GM18498 (cell line): ENCODE data around the gene PDZD4.

Source experiments
- ATAC-seq: cut with Tn5 transposase; IDR thresholded peaks from one replicate; pipeline ENCODE4 v1.9.1; 2021; ENCODE audit warnings: mild to moderate bottlenecking, moderate library complexity; ENCODE audit not compliant: unreplicated experiment

PDZD4 gene

DNA sequence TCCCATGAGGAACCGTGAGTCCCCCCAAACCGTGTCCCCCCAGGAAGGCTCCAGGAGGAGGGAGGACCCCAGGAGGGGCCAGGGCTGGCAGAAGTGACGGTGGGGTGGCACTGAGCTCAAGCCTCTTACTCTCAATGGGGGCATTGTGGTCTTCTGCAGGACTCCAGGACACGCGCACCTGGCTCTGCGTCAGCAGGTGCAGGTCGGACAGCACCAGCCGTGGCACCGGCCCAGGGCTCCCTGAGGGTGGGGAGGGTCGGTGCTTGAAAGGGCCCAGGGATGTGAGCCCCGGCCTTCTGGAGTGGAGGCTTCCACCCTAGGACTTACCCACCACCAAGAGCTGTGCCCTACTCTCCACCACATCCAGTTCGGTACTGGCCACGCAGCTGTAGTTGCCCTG lies 37.3 kb upstream of the PDZD4 start:
- no peak for ATAC-seq

GRCh38 chrX:153867139-153867538 lies 36.8 kb upstream of the PDZD4 start:
- ATAC-seq: no peak

- ATAC-seq: no peak
Measured at GRCh38 chrX:153866302-153867019, 36.1 kb upstream of the PDZD4 start.

GRCh38 chrX:153865685-153866084 lies 35.3 kb upstream of the PDZD4 start:
- ATAC-seq: no peak

- no peak for ATAC-seq
Measured at GRCh38 chrX:153865321-153865580, 34.9 kb upstream of the PDZD4 start.

- ATAC-seq: no peak
Measured at GRCh38 chrX:153864561-153865320, 34.4 kb upstream of the PDZD4 start.

DNA sequence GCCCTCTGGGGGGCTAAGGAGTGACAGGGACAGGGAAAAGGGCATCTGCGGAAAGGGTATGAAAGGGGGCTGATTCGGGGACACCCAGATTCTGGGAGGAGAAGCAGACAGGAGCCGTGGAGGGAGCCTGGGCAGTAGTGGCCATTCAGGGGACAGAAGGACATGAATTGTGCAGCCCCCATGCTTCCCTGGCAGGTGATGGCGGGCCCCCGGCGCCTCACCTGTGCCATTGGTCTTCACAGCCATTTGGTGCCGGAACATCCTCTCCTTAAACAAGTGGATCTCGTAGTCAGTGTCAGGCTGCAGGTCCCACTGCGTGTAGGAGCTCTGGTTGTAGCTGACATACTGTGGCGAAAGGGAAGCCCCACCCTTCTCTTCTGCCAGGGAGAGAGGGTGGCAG lies 33.8 kb upstream of the PDZD4 start:
- ATAC-seq: no peak

DNA sequence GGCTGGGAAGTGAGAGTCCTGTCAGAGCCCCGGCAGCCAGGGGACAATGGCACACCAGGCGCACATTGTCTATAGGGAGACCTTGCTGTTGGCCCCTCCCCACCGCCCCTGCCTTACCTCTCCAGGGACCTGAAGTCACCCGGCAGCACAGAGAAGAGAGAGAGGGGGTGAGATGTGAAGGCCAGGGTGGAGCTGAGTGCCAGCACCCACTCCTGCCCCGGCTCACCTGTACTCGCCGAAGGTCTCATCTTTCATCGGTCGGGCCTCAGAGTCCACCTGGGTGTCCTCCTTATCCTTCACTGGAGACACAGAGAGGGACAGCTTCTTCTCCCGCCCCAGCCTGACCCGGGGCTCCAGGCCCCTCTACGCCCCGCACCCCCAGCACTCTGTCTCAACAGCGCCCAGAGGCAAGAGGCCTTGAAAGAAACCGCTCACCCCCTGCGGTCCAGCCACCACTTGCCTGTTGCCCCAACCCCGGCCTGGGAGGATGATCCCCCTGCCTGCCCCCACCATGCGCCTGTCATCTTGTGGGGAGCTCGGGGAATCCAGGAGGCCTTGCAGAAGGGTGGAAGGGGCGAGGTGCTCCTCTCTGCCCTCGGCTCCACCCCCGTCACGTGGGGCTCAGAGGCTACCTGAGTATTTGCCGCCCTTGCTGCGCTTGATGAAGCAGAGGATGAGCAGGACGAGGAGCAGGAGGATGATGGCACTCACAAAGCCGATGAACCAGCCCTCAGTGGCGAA lies 33.1 kb upstream of the PDZD4 start:
- ATAC-seq: no peak

DNA sequence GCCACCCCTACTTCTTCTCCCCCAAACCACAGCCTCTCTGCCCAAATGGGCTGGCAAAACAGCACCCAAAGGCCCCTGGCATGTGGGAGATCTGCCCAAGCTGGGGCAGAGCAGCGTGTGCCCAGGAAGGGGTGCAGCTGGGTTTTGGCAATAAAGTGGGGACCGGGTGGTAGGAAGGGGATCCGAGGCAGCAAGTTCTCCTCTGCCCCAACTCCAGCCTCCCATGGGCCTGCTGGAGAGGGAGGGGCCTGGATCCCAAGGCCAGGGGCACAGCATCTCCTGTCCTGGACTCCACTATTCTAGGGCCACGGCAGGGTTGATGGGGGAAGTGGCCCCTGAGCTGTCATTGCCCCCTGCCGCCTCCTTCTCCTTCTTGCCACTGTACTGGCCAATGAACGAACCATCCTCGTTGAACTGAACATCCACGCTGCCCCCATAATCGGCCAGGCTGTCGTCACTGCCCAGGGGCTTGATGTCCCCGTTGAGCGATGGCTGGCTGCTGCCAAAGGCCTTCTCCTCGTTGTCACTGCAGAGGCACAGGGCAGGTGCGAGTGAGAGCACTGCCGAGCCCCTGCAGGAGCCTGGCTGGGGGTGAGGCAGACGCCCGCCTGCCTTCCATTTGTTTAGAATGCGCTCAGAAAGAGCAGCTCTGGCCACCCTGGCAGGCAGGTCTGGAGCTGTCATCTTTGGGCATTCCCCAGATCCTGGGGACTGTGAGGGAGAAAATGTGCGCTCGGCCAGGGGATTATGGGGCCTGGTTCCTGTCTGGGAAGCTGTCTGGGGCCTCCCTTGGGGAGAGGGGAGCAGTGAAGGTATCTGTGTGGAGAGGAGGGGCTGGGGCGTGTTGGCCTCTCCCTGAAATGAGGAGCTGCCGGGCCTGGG lies 32.3 kb upstream of the PDZD4 start:
- ATAC-seq: no peak

- ATAC-seq: no peak
Measured at GRCh38 chrX:153861733-153862310, 31.5 kb upstream of the PDZD4 start.

DNA sequence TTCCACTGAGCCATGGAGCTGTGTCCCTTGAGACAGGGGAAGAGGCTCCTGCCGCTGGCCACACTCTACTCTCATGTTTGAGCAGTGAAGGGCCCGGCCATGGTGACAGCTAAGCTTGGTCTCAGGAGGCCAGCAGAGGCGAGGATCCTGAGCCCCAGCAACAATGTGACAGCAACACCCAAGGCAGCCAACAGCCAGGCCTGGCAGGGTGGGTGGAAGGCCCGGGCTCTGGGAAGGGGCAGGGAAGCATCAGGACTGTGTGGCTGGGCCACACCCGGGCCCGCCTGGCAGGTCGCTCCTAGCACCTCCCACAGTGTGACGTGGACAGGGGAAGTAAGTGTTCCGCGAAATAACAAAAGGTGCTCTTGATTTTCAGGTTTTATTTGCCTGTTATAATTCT lies 30.8 kb upstream of the PDZD4 start:
- no peak for ATAC-seq

DNA sequence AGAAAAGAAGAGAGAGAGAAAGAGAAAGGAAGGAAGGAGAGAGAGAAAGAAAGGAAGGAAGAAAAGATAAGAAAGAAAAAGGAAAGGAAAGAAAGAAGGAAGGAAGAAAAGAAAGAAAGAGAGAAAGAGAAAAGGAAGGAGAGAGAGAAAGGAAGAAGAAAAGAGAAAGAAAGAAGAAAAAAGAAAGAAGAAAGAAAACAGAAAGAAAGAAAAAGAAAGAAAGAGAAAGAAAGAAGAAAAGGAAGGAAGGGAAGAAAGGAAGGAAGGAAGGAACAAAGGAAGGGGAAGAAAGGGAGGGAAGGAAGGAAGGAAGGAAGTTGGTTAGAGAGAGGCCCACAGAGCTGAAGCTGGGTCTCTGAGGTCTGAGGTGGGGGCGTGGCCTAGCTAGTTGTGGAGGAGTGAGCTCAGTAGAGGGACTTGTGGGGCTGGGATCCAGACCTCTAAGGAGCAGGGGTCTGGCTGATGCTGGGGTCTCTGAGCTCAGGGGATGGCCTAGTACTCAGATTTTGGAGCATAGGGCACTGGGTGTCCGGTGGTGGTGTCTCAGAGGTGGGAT lies 27.1 kb upstream of the PDZD4 start:
- no peak for ATAC-seq

DNA sequence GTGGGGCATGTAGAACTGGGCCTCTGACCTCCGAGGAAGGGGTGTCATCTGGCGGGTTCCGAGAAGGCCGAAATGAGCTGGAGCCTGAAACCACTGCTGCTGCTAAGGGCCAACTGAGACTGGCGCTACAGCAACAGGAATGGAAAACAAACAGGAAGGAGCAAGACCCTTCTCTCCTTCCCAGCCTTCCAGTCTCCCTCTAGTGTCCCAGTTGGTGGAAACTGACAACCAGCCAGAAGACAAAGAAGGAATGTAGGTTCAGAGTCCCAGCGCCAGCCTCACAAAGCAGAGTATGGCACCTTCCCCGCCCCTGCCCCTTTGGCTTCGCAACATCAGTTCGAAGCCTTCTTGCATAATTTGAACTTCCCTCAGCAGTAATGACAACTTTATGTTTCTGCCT lies 24.4 kb upstream of the PDZD4 start:
- ATAC-seq: no peak

DNA sequence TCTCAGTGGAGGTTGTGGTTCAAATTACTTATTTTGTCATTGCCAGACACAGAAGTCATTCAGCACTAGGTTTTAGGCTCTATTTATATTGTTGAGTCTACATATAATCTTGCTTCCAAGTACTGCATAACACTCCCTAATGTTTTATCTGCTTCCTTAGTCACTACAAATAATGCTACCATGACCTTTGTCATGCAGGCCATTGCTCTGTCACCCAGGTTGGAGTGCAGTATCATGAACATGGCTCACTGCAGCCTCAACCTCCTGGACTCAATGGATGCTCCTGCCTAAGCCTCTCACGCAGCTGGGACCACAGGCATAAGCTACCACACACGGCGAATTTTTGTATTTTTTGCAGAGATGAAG lies 23.5 kb upstream of the PDZD4 start:
- ATAC-seq: no peak

DNA sequence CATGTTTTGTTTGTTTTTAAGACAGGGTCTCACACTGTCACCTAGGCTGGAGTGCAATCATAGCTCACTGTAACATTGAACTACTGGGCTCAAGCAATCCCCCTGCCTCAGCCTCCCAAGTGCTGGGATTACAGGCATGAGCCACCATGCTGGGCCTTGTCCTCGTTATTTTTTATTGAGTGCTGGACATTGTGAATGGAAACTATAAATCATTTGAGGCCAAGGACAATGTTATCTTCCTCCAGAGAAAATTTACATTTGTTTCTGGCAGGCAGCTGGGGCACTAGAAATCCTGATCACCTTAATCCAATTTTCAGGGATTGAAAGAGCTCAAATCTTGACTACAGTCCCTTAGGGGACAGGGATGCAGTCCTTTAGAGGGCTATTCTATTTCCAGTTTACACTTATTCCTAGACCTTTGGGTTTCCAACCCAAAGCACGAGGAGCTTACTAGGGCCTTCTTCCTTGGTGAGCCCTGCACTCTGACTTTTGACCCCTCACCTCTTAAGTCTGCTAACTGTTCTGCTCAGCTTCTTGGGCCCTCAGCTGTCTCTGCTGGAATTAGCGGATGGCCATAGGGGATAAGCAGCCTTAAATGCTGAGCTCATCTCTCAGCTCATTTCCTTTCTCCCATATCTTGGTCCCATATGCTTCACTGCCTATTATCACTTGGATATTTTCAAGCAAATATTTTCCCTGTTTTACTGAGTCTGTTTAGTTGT lies 23.0 kb upstream of the PDZD4 start:
- no peak for ATAC-seq

DNA sequence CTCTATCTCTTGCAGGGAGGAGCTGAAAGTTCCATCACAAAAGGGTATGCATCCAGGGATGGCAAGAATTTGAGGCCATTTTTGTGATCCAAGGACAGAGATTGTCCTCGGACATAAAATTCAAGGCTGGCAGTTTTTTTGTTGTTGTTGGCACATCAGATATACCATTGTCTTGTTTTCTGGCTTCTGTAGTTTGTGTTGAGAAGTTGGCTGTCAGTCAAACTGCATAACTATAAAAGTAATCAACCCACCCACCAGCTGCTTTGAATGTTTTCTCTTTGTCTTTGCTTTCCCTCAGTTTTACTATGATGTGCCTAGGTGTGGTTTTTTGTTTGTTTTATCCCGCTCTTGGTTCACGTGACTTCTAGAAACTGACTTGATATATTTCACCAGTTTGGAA lies 21.6 kb upstream of the PDZD4 start:
- ATAC-seq: no peak

GRCh38 chrX:153848325-153848724 lies 18.0 kb upstream of the PDZD4 start:
- ATAC-seq: no peak

DNA sequence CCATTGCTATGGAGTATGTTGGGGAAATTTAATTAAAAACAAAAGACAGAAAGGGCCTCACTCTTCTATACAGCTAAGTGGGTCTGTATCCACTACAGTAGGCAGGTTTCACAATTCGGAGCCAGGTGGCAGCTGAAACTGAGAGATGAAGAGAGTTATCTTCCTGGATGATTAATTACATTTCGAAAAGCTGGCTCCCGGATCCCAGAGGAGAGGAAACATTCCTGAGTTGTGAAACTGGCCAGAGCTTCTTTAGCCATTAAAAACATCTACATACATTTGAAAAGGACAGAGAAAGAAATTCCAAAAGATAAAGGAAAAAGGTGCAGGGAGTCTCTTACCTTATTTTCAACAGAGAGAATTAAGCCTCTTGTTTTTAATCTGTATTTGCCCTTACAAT lies 15.5 kb upstream of the PDZD4 start:
- ATAC-seq: no peak

DNA sequence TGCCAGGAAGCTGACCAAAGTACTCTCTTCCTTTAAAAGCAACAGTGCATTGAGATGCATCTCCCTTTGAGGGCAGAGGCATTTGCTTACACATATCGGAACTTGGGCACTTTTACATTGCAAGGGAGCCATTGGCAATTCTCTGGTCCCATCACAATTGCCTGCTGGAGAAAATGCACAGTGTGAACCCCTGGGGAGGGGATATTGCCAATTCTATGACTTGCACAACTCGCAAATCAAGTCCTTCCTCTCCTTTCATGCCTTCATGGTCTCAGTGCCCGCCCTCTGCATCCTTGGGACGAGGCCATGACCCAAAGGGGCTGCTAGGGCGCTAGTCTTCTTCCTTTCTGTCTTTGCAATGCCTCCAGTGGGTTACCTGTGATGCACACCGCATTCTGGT lies 14.9 kb upstream of the PDZD4 start:
- ATAC-seq: no peak

DNA sequence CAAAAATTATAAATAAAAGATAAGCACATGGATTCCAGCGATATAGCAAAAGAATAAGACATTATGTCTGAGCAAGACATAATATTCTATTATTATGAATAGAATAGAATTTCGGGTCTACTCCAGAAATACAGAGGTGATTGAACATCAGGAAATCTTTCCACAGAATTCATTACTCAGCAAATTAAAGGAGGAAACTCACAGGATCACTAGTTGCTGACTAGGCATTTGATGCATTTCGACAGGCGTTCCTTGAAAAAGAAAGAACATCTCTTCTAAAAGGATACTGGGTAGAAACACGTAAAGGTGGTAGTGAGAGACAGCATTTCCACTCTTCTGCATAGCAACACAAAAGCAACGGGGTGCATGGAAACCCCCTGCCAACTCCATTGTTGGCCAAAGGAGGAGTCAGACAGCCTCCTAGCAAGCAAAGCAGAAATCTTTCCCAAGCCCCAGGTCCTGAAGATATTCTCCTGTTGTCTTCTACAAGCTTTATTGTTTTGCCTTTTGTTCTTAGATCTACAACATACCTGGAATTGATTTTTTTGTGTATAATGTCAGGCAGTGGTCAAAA lies 14.3 kb upstream of the PDZD4 start:
- ATAC-seq: no peak
